HepG2 (cell line): Measurements from ENCODE around the gene UBAP1. TPM values are rescaled to one million over a fixed set of nuclear protein-coding genes. Genes with fewer than 3 reads are reported as not detected.
A peak's percentile ranks its signal among the peaks of the same experiment; 100 is the strongest.

Source experiments
- ATAC-seq: fragments of 200-7000 bp; cut with Tn5 transposase; 3 replicates; pipeline ENCODE4 v1.9.1; 2020; ENCODE audit warnings: mild to moderate bottlenecking, moderate library complexity
- BruUV-seq: library from RNA; stranded (reverse); fragments of 400-500 nt; replicated peaks from 2 replicates; lab custom pipeline; 2021; lab: Mats Ljungman, UMichigan
- CTCF ChIA-PET: fragments of 300-600 bp; formaldehyde crosslinking; extraction: SDS; loops from one replicate; lab custom pipeline; 2021; ENCODE audit warnings: low total read pairs, inconsistent platforms, low intra/inter-chr PET ratio; lab: Yijun Ruan, JAX
- POLR2A ChIA-PET: fragments of 350-600 bp; sonication (Branson Sonifier 250); formaldehyde crosslinking; loops from one replicate; lab custom pipeline; 2020; ENCODE audit warnings: antibody characterized with exemption, inconsistent platforms; lab: Yijun Ruan, JAX
- DNase-seq: peaks from one replicate; pipeline ENCODE4 v3.0.0-alpha.2; 2015; ENCODE audit warnings: low spot score
- FAIRE-seq: peaks from 3 replicates; lab custom pipeline; 2011; peaks lifted over from hg19 to GRCh38; lab: Jason Lieb, UNC
- H2AFZ ChIP-seq: one replicate; pipeline ENCODE4 v1.6.1; 2011; ENCODE audit warnings: low read length, inconsistent platforms
- H3K27ac ChIP-seq: fragments of 300-600 bp; 3 replicates; pipeline ENCODE4 v1.8.0; 2011; ENCODE audit warnings: mixed run types, mild to moderate bottlenecking, mixed read lengths, low read length, inconsistent platforms; ENCODE audit not compliant: insufficient read depth; ENCODE audit errors: extremely low read length
- H3K27me3 ChIP-seq, 2 experiments: fragments of 200-600 bp in 1 of 2; 2 replicates in 1 of 2; 3 replicates in 1 of 2; pipeline versions ENCODE4 v1.6.0 to v1.8.0; 2011; ENCODE audit warnings: low read length in 2 of 2, mild to moderate bottlenecking in 2 of 2, moderate library complexity in 2 of 2, inconsistent platforms in 1 of 2; ENCODE audit not compliant: insufficient read depth in 2 of 2, control insufficient read depth in 1 of 2
- H3K36me3 ChIP-seq, 2 experiments: fragments of 200-600 bp in 1 of 2; replicated peaks in 1 of 2; 2 replicates in 1 of 2; 3 replicates in 1 of 2; pipeline versions ENCODE4 v1.5.1 to v1.8.0; 2011; ENCODE audit warnings: low read length in 2 of 2, inconsistent platforms in 1 of 2; ENCODE audit not compliant: insufficient read depth in 2 of 2, control insufficient read depth in 1 of 2
- H3K4me1 ChIP-seq: 2 replicates; pipeline ENCODE4 v1.5.1; 2012; ENCODE audit warnings: low read length, inconsistent platforms; ENCODE audit not compliant: insufficient read depth
- H3K4me2 ChIP-seq: 2 replicates; pipeline ENCODE4 v1.6.0; 2011; ENCODE audit warnings: low read depth, low read length, inconsistent platforms
- H3K4me3 ChIP-seq, 3 experiments: fragments of 200-600 bp in 1 of 3; sonication (generic), shearing (Covaris generic) in 1 of 3; replicated peaks in 1 of 3; 2 replicates each; pipeline ENCODE4 v1.5.1; 2011 to 2016; ENCODE audit warnings: low read length in 3 of 3, inconsistent platforms in 2 of 3, low read depth in 2 of 3, mild to moderate bottlenecking in 2 of 3, control low read depth in 1 of 3, mixed read lengths in 1 of 3; ENCODE audit not compliant: insufficient read depth in 1 of 3
- H3K79me2 ChIP-seq: one replicate; pipeline ENCODE4 v1.6.1; 2011; ENCODE audit warnings: low read length, inconsistent platforms; ENCODE audit not compliant: insufficient read depth
- H3K9ac ChIP-seq: 2 replicates; pipeline ENCODE4 v1.6.0; 2011; ENCODE audit warnings: mild to moderate bottlenecking, low read depth, low read length, inconsistent platforms; ENCODE audit not compliant: insufficient read depth
- H3K9me3 ChIP-seq: 2 replicates; pipeline ENCODE4 v1.5.1; 2012; ENCODE audit warnings: mild to moderate bottlenecking, low read length
- H4K20me1 ChIP-seq: 2 replicates; pipeline ENCODE4 v1.6.0; 2011; ENCODE audit warnings: inconsistent platforms, mild to moderate bottlenecking, low read length, moderate library complexity; ENCODE audit not compliant: insufficient read depth
- ATF4 ChIP-seq, 2 experiments: fragments of 450-650 bp in 1 of 2; sonication (generic) in 1 of 2; formaldehyde crosslinking; IDR thresholded peaks; 2 replicates each; pipeline versions ENCODE4 v1.5.0 to v1.8.0; 2020 to 2022; ENCODE audit warnings: mild to moderate bottlenecking in 1 of 2, missing genetic modification reagents in 1 of 2
- ERF ChIP-seq: IDR thresholded peaks from 2 replicates; pipeline ENCODE4 v1.6.1; 2018; ENCODE audit warnings: missing biosample characterization, missing genetic modification reagents
- KLF13 ChIP-seq: sonication (generic); formaldehyde crosslinking; IDR thresholded peaks from 2 replicates; pipeline ENCODE4 v1.4.0; 2020; ENCODE audit warnings: mild to moderate bottlenecking, missing genetic modification reagents
- PHF5A ChIP-seq: IDR thresholded peaks from one replicate; pipeline ENCODE4 v1.6.1; 2018; ENCODE audit warnings: low read depth, missing genetic modification reagents; ENCODE audit not compliant: unreplicated experiment
- ZBTB38 ChIP-seq: sonication (generic); formaldehyde crosslinking; IDR thresholded peaks from 2 replicates; pipeline ENCODE4 v1.5.1; 2020; ENCODE audit warnings: mild to moderate bottlenecking, missing genetic modification reagents
- ZNF292 ChIP-seq: sonication (generic); formaldehyde crosslinking; IDR thresholded peaks from 2 replicates; pipeline ENCODE4 v1.8.1; 2022; ENCODE audit warnings: mild to moderate bottlenecking, low read depth, missing genetic modification reagents, borderline replicate concordance
- ZNF382 ChIP-seq: sonication (generic); formaldehyde crosslinking; IDR thresholded peaks from 2 replicates; pipeline ENCODE4 v1.5.0; 2020; ENCODE audit warnings: missing genetic modification reagents, mild to moderate bottlenecking, borderline replicate concordance
- WGBS: methylation state at CpG from one replicate; pipeline ENCODE4 v1.1.6; 2017; ENCODE audit warnings: low lambda C conversion rate; 5-methylcytosine and 5-hydroxymethylcytosine counted together
- in situ Hi-C: cut with HindIII; loops from 2 replicates; pipeline ENCODE4 v1.10.0; 2017; ENCODE audit warnings: low pct_unique_long_range_greater_than_20kb; ENCODE audit not compliant: extremely low pct_ligation_motif_present
- intact Hi-C: fragments of 100-400 bp; cut with micrococcal nuclease; formaldehyde crosslinking; loops from one replicate; pipeline ENCODE4 v1.10.0; 2022; ENCODE audit not compliant: unreplicated experiment
- polyA plus RNA-seq, 8 experiments: library from polyadenylated mRNA; depleted of rRNA in 3 of 8; stranded (reverse) in 7 of 8; unstranded in 1 of 8; fragments of >200 nt; fragmentation: Illumina TruSeq in 4 of 8; extraction: Trizol in 4 of 8; gene quantifications; 2 replicates each; pipeline versions ENCODE4 v1.2.1 to v1.2.3, GENCODE V29; 2011 to 2016; ENCODE audit warnings: low read depth in 4 of 8, missing spikeins in 1 of 8, mixed read lengths in 1 of 8; ENCODE audit not compliant: insufficient read depth in 1 of 8
- total RNA-seq, 5 experiments: library from RNA; depleted of rRNA; stranded (reverse); fragments of >200 nt; fragmentation: Illumina TruSeq; extraction: Trizol; gene quantifications; 2 replicates each; pipeline ENCODE4 v1.2.3, GENCODE V29; 2016; ENCODE audit warnings: low read depth in 1 of 5
- TF ChIP-seq, protein P1 (sequence below): sonication (generic); formaldehyde crosslinking; IDR thresholded peaks from 2 replicates; pipeline ENCODE4 v1.5.0; 2020; ENCODE audit warnings: mild to moderate bottlenecking, missing genetic modification reagents, borderline replicate concordance

Gene UBAP1
- total and polyA plus RNA-seq, 2 of the 13 experiments (the other 11 are each of a cell fraction or from before 2014, with no cell fraction given): 19.5 to 40.5 TPM

- TF ChIP-seq ERF (CRISPR knock-in tag) (0 out of 2 replicates have a peak, but pooled peaks have one; percentile 24), ATF4 (CRISPR knock-in tag; IDR thresholded peaks at IDR 0.05) (0 out of 4 replicates have a peak, but pooled peaks of 1 of the 2 experiments have one; percentile 26), ZNF292 (CRISPR knock-in tag) (0 out of 2 replicates have a peak, but pooled peaks have one; percentile 40)
Observed at GRCh38 chr9:34158362-34158869, 20.4 kb upstream of the UBAP1 start (continued).

DNA sequence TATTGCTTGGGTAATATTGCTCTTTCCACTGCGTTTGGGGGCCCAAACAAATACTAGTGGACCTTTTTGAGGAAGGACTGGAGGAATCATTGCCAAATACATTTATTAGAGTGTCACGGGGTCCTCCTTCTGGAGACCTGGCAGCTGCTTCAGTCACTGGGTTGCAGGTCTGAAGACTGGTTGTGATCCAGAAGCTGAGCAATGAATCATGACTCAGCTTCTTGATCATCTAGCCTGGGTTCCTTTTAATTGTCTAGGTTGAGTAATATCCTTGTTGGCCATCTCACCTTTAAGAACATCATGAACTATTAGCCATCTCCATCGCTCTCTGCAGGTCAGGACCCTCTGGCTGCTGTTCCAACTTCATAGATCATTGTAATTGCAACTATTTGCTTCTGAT lies 15.4 kb upstream of the UBAP1 start:
- H3K9ac ChIP-seq: no peak overlapping the region
- H4K20me1 ChIP-seq: no peaks in the 10 kb centered on the region
- DNase-seq (no peak), ATAC-seq (no peak), FAIRE-seq (no peak)
- intact Hi-C loops: no loop called here
- no peak for TF ChIP-seq ZNF382 (CRISPR knock-in tag)
- no peak overlapping the region for H3K4me2 ChIP-seq
- H2AFZ ChIP-seq: no peak overlapping the region
- H3K4me1 ChIP-seq: peaks cover 14% of the 10 kb centered on the region
- POLR2A ChIA-PET: interaction anchor here (1.1 kb wide), 1 partner anchor 15 kb away, joined by 4 read pairs; the partner anchor contains the start of gene UBAP1
- H3K36me3 ChIP-seq: no peaks in the 10 kb centered on the region
- H3K9me3 ChIP-seq: no peaks in the 10 kb centered on the region
- H3K27ac ChIP-seq: no peak overlapping the region
- no TSS peak for BruUV-seq
- H3K27me3 ChIP-seq: no peaks in the 10 kb centered on the region
- in situ Hi-C loops: no loop called here
- 11% methylated on average over 2 of the region's 3 CpGs for WGBS
- no peaks in the 10 kb centered on the region for H3K79me2 ChIP-seq
- CTCF ChIA-PET: no interaction called here
- H3K4me3 ChIP-seq: no peak overlapping the region

- Histone ChIP-seq H3K36me3 (no peaks in the 10 kb centered on the region), H3K27ac (no peak overlapping the region), H2AFZ (no peak overlapping the region), H3K9me3 (no peaks in the 10 kb centered on the region), H3K9ac (no peak overlapping the region), H4K20me1 (no peaks in the 10 kb centered on the region), H3K4me1 (peaks cover 24% of the 10 kb centered on the region), H3K79me2 (no peaks in the 10 kb centered on the region), H3K4me3 (peak overlapping the region in 1 of 3 experiments; percentile 33; a peak in 2 of 6 replicates), H3K4me2 (peak overlapping the region; percentile 52), H3K27me3 (no peaks in the 10 kb centered on the region)
- in situ Hi-C loops: no loop called here
- ChIA-PET POLR2A (interaction anchor here (3.1 kb wide), 1 partner anchor 9 kb away, joined by 34 read pairs; the partner anchor contains the start of gene UBAP1), CTCF (no interaction called here)
- intact Hi-C loops: no loop called here
- WGBS: 10% methylated on average over 6 of the region's 6 CpGs
- peak; percentile 37 for FAIRE-seq
- DNase-seq: no peak
- BruUV-seq: no TSS peak
- peak; percentile 83 for ATAC-seq
- TF ChIP-seq KLF13 (CRISPR knock-in tag): no peak
- TF ChIP-seq, protein P1, sequence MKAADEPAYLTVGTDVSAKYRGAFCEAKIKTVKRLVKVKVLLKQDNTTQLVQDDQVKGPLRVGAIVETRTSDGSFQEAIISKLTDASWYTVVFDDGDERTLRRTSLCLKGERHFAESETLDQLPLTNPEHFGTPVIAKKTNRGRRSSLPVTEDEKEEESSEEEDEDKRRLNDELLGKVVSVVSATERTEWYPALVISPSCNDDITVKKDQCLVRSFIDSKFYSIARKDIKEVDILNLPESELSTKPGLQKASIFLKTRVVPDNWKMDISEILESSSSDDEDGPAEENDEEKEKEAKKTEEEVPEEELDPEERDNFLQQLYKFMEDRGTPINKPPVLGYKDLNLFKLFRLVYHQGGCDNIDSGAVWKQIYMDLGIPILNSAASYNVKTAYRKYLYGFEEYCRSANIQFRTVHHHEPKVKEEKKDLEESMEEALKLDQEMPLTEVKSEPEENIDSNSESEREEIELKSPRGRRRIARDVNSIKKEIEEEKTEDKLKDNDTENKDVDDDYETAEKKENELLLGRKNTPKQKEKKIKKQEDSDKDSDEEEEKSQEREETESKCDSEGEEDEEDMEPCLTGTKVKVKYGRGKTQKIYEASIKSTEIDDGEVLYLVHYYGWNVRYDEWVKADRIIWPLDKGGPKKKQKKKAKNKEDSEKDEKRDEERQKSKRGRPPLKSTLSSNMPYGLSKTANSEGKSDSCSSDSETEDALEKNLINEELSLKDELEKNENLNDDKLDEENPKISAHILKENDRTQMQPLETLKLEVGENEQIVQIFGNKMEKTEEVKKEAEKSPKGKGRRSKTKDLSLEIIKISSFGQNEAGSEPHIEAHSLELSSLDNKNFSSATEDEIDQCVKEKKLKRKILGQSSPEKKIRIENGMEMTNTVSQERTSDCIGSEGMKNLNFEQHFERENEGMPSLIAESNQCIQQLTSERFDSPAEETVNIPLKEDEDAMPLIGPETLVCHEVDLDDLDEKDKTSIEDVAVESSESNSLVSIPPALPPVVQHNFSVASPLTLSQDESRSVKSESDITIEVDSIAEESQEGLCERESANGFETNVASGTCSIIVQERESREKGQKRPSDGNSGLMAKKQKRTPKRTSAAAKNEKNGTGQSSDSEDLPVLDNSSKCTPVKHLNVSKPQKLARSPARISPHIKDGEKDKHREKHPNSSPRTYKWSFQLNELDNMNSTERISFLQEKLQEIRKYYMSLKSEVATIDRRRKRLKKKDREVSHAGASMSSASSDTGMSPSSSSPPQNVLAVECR (CRISPR knock-in tag): 0 out of 2 replicates have a peak, but pooled peaks have one; percentile 13
- TF ChIP-seq ZBTB38: 0 out of 2 replicates have a peak, but pooled peaks have one; percentile 6
- no peak for TF ChIP-seq PHF5A (CRISPR knock-in tag)
Observed at GRCh38 chr9:34169125-34169524, 9.7 kb upstream of the UBAP1 start.
